ENCODE results near the gene CASP8AP2. TPM values are rescaled to one million over a fixed set of nuclear protein-coding genes. Genes with fewer than 3 reads are reported as not detected.
"Not testable (repeated sequence)": the region's sequence is repeated elsewhere in the genome, so short reads cannot be mapped to it uniquely, and the experiment has no call there.

Gene CASP8AP2
- total RNA-seq, 1 experiment from 2014 or later: 19.3 TPM

DNA sequence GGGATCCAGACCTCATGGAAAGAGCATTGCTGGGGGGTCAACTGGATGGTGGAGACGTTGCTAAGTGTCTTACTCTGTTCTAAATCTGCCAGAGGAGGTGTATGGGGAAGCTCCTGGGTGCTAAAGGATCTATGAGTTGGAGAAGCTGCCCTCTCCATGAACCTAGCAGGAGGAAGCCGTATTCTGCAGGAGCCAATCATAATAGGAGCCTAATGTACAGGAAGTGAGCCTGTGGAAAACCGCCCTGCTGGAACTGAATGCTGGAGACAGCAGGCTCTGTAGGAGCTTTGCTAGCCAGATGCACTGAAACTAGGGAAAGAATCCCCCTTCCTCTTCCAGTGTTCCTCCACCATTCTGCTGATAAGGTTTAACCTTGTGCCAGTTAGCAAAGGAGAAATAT is 10.9 kb downstream of the CASP8AP2 start:
- ChIA-PET CTCF (no interaction called here), POLR2A (interaction anchor here (0.5 to 1.5 kb wide), 2 partner anchors 11 to 17 kb away, joined by 3 to 7 read pairs; partner anchors contain the start of gene CASP8AP2)
- H3K4me3 Mint-ChIP-seq (ENCODE audit: unreplicated experiment): no peak overlapping the region
- H3K4me1 Mint-ChIP-seq (ENCODE audit: low read depth, unreplicated experiment): peaks cover 3% of the 10 kb centered on the region
- BruUV-seq (replicated peaks): no TSS peak
- H3K27me3 ChIP-seq (replicated peaks; ENCODE audit: control insufficient read depth, insufficient read depth, low read length): no peaks in the 10 kb centered on the region
- H3K27me3 Mint-ChIP-seq (ENCODE audit: insufficient read depth, unreplicated experiment): no peaks in the 10 kb centered on the region
- no peaks in the 10 kb centered on the region for H3K9me3 Mint-ChIP-seq (ENCODE audit: unreplicated experiment)
- no peak overlapping the region for H3K27ac Mint-ChIP-seq (ENCODE audit: unreplicated experiment)
- TF ChIP-seq, protein P1, sequence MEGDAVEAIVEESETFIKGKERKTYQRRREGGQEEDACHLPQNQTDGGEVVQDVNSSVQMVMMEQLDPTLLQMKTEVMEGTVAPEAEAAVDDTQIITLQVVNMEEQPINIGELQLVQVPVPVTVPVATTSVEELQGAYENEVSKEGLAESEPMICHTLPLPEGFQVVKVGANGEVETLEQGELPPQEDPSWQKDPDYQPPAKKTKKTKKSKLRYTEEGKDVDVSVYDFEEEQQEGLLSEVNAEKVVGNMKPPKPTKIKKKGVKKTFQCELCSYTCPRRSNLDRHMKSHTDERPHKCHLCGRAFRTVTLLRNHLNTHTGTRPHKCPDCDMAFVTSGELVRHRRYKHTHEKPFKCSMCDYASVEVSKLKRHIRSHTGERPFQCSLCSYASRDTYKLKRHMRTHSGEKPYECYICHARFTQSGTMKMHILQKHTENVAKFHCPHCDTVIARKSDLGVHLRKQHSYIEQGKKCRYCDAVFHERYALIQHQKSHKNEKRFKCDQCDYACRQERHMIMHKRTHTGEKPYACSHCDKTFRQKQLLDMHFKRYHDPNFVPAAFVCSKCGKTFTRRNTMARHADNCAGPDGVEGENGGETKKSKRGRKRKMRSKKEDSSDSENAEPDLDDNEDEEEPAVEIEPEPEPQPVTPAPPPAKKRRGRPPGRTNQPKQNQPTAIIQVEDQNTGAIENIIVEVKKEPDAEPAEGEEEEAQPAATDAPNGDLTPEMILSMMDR (IDR thresholded peaks at IDR 0.05; ENCODE audit: insufficient read depth in 1 of 2, low read depth in 1 of 2, low read length in 1 of 2, severe bottlenecking in 1 of 2, unreplicated experiment in 1 of 2): no peak
- intact Hi-C loops (cut with micrococcal nuclease; ENCODE audit: unreplicated experiment): no loop called here
- peaks cover 31% of the 10 kb centered on the region for H3K36me3 Mint-ChIP-seq (ENCODE audit: insufficient read depth, unreplicated experiment)
- no peak for DNase-seq
- H3K4me3 ChIP-seq (ENCODE audit: low read depth, low read length): no peak overlapping the region
- H3K4me1 ChIP-seq: no peaks in the 10 kb centered on the region
- no peaks in the 10 kb centered on the region for H3K9me3 ChIP-seq
- H3K36me3 ChIP-seq (ENCODE audit: control insufficient read depth, insufficient read depth, low read length): no peaks in the 10 kb centered on the region

DNA sequence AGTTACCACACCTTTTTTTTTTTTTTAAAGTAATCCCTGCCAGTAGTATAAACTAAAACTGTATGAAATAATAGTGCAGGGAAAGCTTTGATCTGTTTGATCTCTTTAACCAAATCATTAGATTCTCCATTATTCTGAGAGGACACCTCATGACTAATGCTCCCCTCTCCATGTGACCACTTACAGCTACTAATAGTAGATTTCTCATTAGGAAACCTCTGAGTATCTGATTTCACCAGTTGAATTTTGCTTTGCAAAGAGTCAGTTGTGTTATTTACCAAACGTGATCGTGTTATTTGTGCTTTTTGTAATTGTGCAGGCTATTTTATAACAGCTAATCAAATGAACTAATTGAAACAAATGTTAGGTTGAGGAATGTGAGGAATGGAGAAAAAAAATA is 12.5 kb downstream of the CASP8AP2 start:
- Mint-ChIP-seq H3K27ac (ENCODE audit: unreplicated experiment) (no peak overlapping the region), H3K27me3 (ENCODE audit: insufficient read depth, unreplicated experiment) (no peaks in the 10 kb centered on the region), H3K9me3 (ENCODE audit: unreplicated experiment) (no peaks in the 10 kb centered on the region), H3K4me3 (ENCODE audit: unreplicated experiment) (no peak overlapping the region), H3K4me1 (ENCODE audit: low read depth, unreplicated experiment) (no peaks in the 10 kb centered on the region), H3K36me3 (ENCODE audit: insufficient read depth, unreplicated experiment) (peaks cover 28% of the 10 kb centered on the region)
- Histone ChIP-seq H3K36me3 (ENCODE audit: control insufficient read depth, insufficient read depth, low read length) (no peaks in the 10 kb centered on the region), H3K4me3 (ENCODE audit: low read depth, low read length) (no peak overlapping the region), H3K27me3 (replicated peaks; ENCODE audit: control insufficient read depth, insufficient read depth, low read length) (no peaks in the 10 kb centered on the region), H3K4me1 (no peaks in the 10 kb centered on the region), H3K9me3 (no peaks in the 10 kb centered on the region)
- no peak for DNase-seq
- no TSS peak for BruUV-seq (replicated peaks)
- CTCF ChIA-PET: no interaction called here
- intact Hi-C loops (cut with micrococcal nuclease; ENCODE audit: unreplicated experiment): no loop called here
- TF ChIP-seq, protein P1 (IDR thresholded peaks at IDR 0.05; ENCODE audit: insufficient read depth in 1 of 2, low read depth in 1 of 2, low read length in 1 of 2, severe bottlenecking in 1 of 2, unreplicated experiment in 1 of 2): no peak
- POLR2A ChIA-PET: no interaction called here

DNA sequence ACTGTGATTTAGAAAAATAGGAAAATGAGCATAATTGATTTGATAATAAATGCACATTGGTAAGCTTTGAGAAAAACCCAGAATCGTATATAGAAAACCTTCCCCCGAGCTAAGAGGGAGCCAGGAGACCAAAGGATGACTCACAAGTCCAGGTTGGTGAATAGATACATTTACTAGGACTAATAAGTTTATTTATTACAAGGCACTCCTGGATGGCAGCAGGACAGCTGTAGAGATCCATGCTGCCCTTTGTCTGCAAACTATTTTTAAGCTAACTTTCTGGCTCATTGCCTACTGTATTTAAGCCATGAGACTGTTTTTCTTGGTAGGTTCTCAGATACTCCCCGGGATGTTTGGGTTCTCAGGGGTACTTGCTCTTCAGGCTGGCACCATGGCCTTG is 13.4 kb downstream of the CASP8AP2 start:
- no peak overlapping the region for H3K4me3 ChIP-seq (ENCODE audit: low read depth, low read length)
- H3K4me1 ChIP-seq: no peaks in the 10 kb centered on the region
- no peaks in the 10 kb centered on the region for H3K36me3 ChIP-seq (ENCODE audit: control insufficient read depth, insufficient read depth, low read length)
- H3K4me1 Mint-ChIP-seq (ENCODE audit: low read depth, unreplicated experiment): no peaks in the 10 kb centered on the region
- CTCF ChIA-PET: no interaction called here
- intact Hi-C loops (cut with micrococcal nuclease; ENCODE audit: unreplicated experiment): no loop called here
- DNase-seq: no peak
- no peaks in the 10 kb centered on the region for H3K9me3 ChIP-seq
- no TSS peak for BruUV-seq (replicated peaks)
- no peaks in the 10 kb centered on the region for H3K9me3 Mint-ChIP-seq (ENCODE audit: unreplicated experiment)
- H3K36me3 Mint-ChIP-seq (ENCODE audit: insufficient read depth, unreplicated experiment): peaks cover 31% of the 10 kb centered on the region
- POLR2A ChIA-PET: no interaction called here
- TF ChIP-seq, protein P1 (IDR thresholded peaks at IDR 0.05; ENCODE audit: insufficient read depth in 1 of 2, low read depth in 1 of 2, low read length in 1 of 2, severe bottlenecking in 1 of 2, unreplicated experiment in 1 of 2): no peak
- no peak overlapping the region for H3K4me3 Mint-ChIP-seq (ENCODE audit: unreplicated experiment)
- H3K27ac Mint-ChIP-seq (ENCODE audit: unreplicated experiment): no peak overlapping the region
- no peaks in the 10 kb centered on the region for H3K27me3 Mint-ChIP-seq (ENCODE audit: insufficient read depth, unreplicated experiment)
- H3K27me3 ChIP-seq (replicated peaks; ENCODE audit: control insufficient read depth, insufficient read depth, low read length): no peaks in the 10 kb centered on the region

DNA sequence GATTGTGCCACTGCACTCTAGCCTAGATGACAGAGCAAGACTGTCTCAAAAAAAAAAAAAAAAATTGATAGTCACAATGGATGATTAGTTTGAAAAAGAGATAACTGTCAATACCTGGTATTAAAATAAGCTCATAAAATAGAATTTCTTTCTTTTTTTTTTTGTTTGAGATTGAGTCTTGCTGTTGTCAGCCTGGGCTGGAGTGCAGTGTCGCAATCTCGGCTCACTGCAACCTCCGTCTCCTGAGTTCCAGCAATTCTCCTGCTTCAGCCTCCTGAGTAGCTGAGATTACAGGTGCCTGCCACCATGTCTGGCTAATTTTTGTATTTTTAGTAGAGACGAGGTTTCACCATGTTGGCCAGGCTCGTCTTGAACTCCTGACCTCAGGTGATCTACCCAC is 17.8 kb downstream of the CASP8AP2 start:
- H3K27me3 ChIP-seq (replicated peaks; ENCODE audit: control insufficient read depth, insufficient read depth, low read length); H3K4me1 Mint-ChIP-seq (ENCODE audit: low read depth, unreplicated experiment); BruUV-seq (replicated peaks); H3K9me3 ChIP-seq; H3K4me3 ChIP-seq (ENCODE audit: low read depth, low read length); CTCF ChIA-PET; H3K27ac Mint-ChIP-seq (ENCODE audit: unreplicated experiment); H3K9me3 Mint-ChIP-seq (ENCODE audit: unreplicated experiment); DNase-seq; H3K27me3 Mint-ChIP-seq (ENCODE audit: insufficient read depth, unreplicated experiment); H3K4me1 ChIP-seq; H3K4me3 Mint-ChIP-seq (ENCODE audit: unreplicated experiment); POLR2A ChIA-PET; H3K36me3 ChIP-seq (ENCODE audit: control insufficient read depth, insufficient read depth, low read length); intact Hi-C loops (cut with micrococcal nuclease; ENCODE audit: unreplicated experiment): not testable (repeated sequence)
- peaks cover 53% of the 10 kb centered on the region for H3K36me3 Mint-ChIP-seq (ENCODE audit: insufficient read depth, unreplicated experiment)
